Measurements from ENCODE around the gene SH3RF1. TPM values are rescaled to one million over a fixed set of nuclear protein-coding genes. Genes with fewer than 3 reads are reported as not detected.
A peak's percentile ranks its signal among the peaks of the same experiment; 100 is the strongest.

The SH3RF1 gene
- total RNA-seq, 1 donor from 2014 or later = 35.2 TPM

GRCh38 chr4:169241464-169241863 lies 29.3 kb downstream of the SH3RF1 start:
- TF ChIP-seq CTCF (IDR thresholded peaks at IDR 0.05; ENCODE audit: partially characterized antibody, unreplicated experiment) = no peak
- no peaks in the 10 kb centered on the region for H3K36me3 Mint-ChIP-seq (ENCODE audit: unreplicated experiment)
- DNase-seq = no peak
- peaks cover 27% of the 10 kb centered on the region for H3K4me1 Mint-ChIP-seq (ENCODE audit: low read depth, unreplicated experiment)
- no peak overlapping the region for H3K27ac Mint-ChIP-seq (ENCODE audit: unreplicated experiment)
- no peak overlapping the region for H3K4me3 Mint-ChIP-seq (ENCODE audit: unreplicated experiment)
- H3K9me3 Mint-ChIP-seq (ENCODE audit: unreplicated experiment) = peaks cover 2% of the 10 kb centered on the region
- H3K27me3 Mint-ChIP-seq (ENCODE audit: unreplicated experiment) = no peaks in the 10 kb centered on the region

GRCh38 chr4:169239221-169239905 lies 31.4 kb downstream of the SH3RF1 start:
- no peaks in the 10 kb centered on the region for H3K9me3 Mint-ChIP-seq (ENCODE audit: unreplicated experiment)
- H3K4me1 Mint-ChIP-seq (ENCODE audit: low read depth, unreplicated experiment) = peaks cover 27% of the 10 kb centered on the region
- DNase-seq = no peak
- TF ChIP-seq CTCF (IDR thresholded peaks at IDR 0.05; ENCODE audit: partially characterized antibody, unreplicated experiment) = no peak
- H3K4me3 Mint-ChIP-seq (ENCODE audit: unreplicated experiment) = no peak overlapping the region
- no peaks in the 10 kb centered on the region for H3K27me3 Mint-ChIP-seq (ENCODE audit: unreplicated experiment)
- H3K36me3 Mint-ChIP-seq (ENCODE audit: unreplicated experiment) = no peaks in the 10 kb centered on the region
- no peak overlapping the region for H3K27ac Mint-ChIP-seq (ENCODE audit: unreplicated experiment)

GRCh38 chr4:169238445-169238844 lies 32.3 kb downstream of the SH3RF1 start:
- TF ChIP-seq CTCF (IDR thresholded peaks at IDR 0.05; ENCODE audit: partially characterized antibody, unreplicated experiment) = no peak
- no peak overlapping the region for H3K27ac Mint-ChIP-seq (ENCODE audit: unreplicated experiment)
- no peak overlapping the region for H3K4me3 Mint-ChIP-seq (ENCODE audit: unreplicated experiment)
- no peaks in the 10 kb centered on the region for H3K9me3 Mint-ChIP-seq (ENCODE audit: unreplicated experiment)
- no peaks in the 10 kb centered on the region for H3K27me3 Mint-ChIP-seq (ENCODE audit: unreplicated experiment)
- H3K4me1 Mint-ChIP-seq (ENCODE audit: low read depth, unreplicated experiment) = peaks cover 28% of the 10 kb centered on the region
- no peaks in the 10 kb centered on the region for H3K36me3 Mint-ChIP-seq (ENCODE audit: unreplicated experiment)
- no peak for DNase-seq

GRCh38 chr4:169236873-169237626 lies 33.7 kb downstream of the SH3RF1 start:
- no peak overlapping the region for H3K27ac Mint-ChIP-seq (ENCODE audit: unreplicated experiment)
- DNase-seq = no peak
- peaks cover 26% of the 10 kb centered on the region for H3K4me1 Mint-ChIP-seq (ENCODE audit: low read depth, unreplicated experiment)
- no peaks in the 10 kb centered on the region for H3K36me3 Mint-ChIP-seq (ENCODE audit: unreplicated experiment)
- TF ChIP-seq CTCF (IDR thresholded peaks at IDR 0.05; ENCODE audit: partially characterized antibody, unreplicated experiment) = no peak
- no peaks in the 10 kb centered on the region for H3K27me3 Mint-ChIP-seq (ENCODE audit: unreplicated experiment)
- no peaks in the 10 kb centered on the region for H3K9me3 Mint-ChIP-seq (ENCODE audit: unreplicated experiment)
- no peak overlapping the region for H3K4me3 Mint-ChIP-seq (ENCODE audit: unreplicated experiment)

- no peaks in the 10 kb centered on the region for H3K9me3 Mint-ChIP-seq (ENCODE audit: unreplicated experiment)
- H3K36me3 Mint-ChIP-seq (ENCODE audit: unreplicated experiment) = no peaks in the 10 kb centered on the region
- no peak for TF ChIP-seq CTCF (IDR thresholded peaks at IDR 0.05; ENCODE audit: partially characterized antibody, unreplicated experiment)
- DNase-seq = no peak
- peaks cover 22% of the 10 kb centered on the region for H3K4me1 Mint-ChIP-seq (ENCODE audit: low read depth, unreplicated experiment)
- H3K27me3 Mint-ChIP-seq (ENCODE audit: unreplicated experiment) = no peaks in the 10 kb centered on the region
- H3K27ac Mint-ChIP-seq (ENCODE audit: unreplicated experiment) = peak overlapping the region; percentile 14
- no peak overlapping the region for H3K4me3 Mint-ChIP-seq (ENCODE audit: unreplicated experiment)
Observed at GRCh38 chr4:169236078-169236477, 34.7 kb downstream of the SH3RF1 start.

Measured in glutamatergic neuron (in vitro differentiated cells).